ENCODE results near the gene TRAK2. TPM values are rescaled to one million over a fixed set of nuclear protein-coding genes. Genes with fewer than 3 reads are reported as not detected.
"Not testable (repeated sequence)": the region's sequence is repeated elsewhere in the genome, so short reads cannot be mapped to it uniquely, and the experiment has no call there.

The TRAK2 gene
- total and polyA plus RNA-seq, 2 donors (not counting 1 experiment from before 2014, with no cell fraction given), result 16.9 to 21.6 TPM

- H3K27me3 Mint-ChIP-seq; H3K4me2 ChIP-seq (replicated peaks; ENCODE audit: low read depth, low read length, poor library complexity, severe bottlenecking); H3K27me3 ChIP-seq (replicated peaks in 1 of 4; ENCODE audit: control extremely low read depth in 1 of 4, control insufficient read depth in 3 of 4, insufficient read depth in 4 of 4, low read length in 3 of 4); H3K4me3 Mint-ChIP-seq; H3K9me3 Mint-ChIP-seq (ENCODE audit: insufficient read depth); DNase-seq; ATAC-seq (ENCODE audit: low read depth); POLR2A ChIA-PET; H3K9me3 ChIP-seq (ENCODE audit: control extremely low read depth in 1 of 3, control insufficient read depth in 2 of 3, insufficient read depth in 1 of 3, low read length in 2 of 3); H3K9ac ChIP-seq (ENCODE audit: low read length); CTCF ChIA-PET; H3K36me3 ChIP-seq (replicated peaks in 1 of 2; ENCODE audit: control extremely low read depth in 1 of 2, control insufficient read depth in 1 of 2, extremely low read depth in 1 of 2, insufficient read depth in 2 of 2, low read length in 1 of 2); intact Hi-C loops (cut with micrococcal nuclease); H3K27ac Mint-ChIP-seq; H2AFZ ChIP-seq (ENCODE audit: insufficient read depth, low read depth, low read length, poor library complexity, severe bottlenecking); H3K4me3 ChIP-seq (ENCODE audit: control extremely low read depth in 1 of 5, extremely low read depth in 1 of 5, insufficient read depth in 1 of 5, low read depth in 2 of 5, low read length in 4 of 5); H3K27ac ChIP-seq (ENCODE audit: low read length in 2 of 2): not testable (repeated sequence)
- Histone ChIP-seq H4K20me1 (ENCODE audit: control insufficient read depth, insufficient read depth, low read length, poor library complexity, severe bottlenecking) (peaks cover 18% of the 10 kb centered on the region), H3K79me2 (ENCODE audit: control insufficient read depth, insufficient read depth, low read length) (peaks cover 52% of the 10 kb centered on the region), H3K4me1 (ENCODE audit: control insufficient read depth in 2 of 2, insufficient read depth in 2 of 2, low read length in 2 of 2) (peaks cover 12 to 18% of the 10 kb centered on the region in 2 donors)
- peaks cover 35% of the 10 kb centered on the region for H3K4me1 Mint-ChIP-seq
Observed at GRCh38 chr2:201428366-201428765, 22.9 kb downstream of the TRAK2 start.

DNA sequence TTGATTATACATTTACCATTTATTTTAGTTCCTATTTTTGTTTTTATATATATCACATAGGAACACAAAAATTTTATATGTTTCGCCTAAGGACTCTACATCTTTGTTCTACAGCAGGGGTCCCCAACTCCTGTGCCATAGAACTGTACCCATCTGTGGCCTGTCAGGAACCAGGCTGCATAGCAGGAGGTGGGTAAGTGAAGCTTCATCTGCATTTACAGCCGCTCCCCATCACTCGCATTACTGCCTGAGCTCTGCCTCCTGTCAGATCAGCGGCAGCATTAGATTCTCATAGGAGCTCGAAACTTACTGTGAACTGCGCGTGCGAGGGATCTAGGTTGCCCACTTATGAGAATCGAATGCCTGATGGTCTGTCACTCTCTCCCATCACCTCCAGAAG, 25.3 kb downstream of the TRAK2 start:
- no peak for DNase-seq

More for the DNA sequence above, 25.3 kb downstream of the TRAK2 start:
- WGBS (ENCODE audit: insufficient coverage), result 100% methylated on average over 7 of the region's 9 CpGs
- peaks cover 34% of the 10 kb centered on the region for H3K4me1 Mint-ChIP-seq
- TF ChIP-seq CTCF (IDR thresholded peaks at IDR 0.05) (no peak), EZH2 (IDR thresholded peaks at IDR 0.05; ENCODE audit: borderline replicate concordance, insufficient read depth, low read depth, low read length, poor library complexity, severe bottlenecking) (no peak)
- intact Hi-C loops (cut with micrococcal nuclease), result no loop called here
- no peak overlapping the region for H3K4me3 Mint-ChIP-seq
- no peak for ATAC-seq (ENCODE audit: low read depth)
- peaks cover 46% of the 10 kb centered on the region for H3K79me2 ChIP-seq (ENCODE audit: control insufficient read depth, insufficient read depth, low read length)
- H3K9ac ChIP-seq (ENCODE audit: low read length), result no peak overlapping the region
- H2AFZ ChIP-seq (ENCODE audit: insufficient read depth, low read depth, low read length, poor library complexity, severe bottlenecking), result no peak overlapping the region
- H3K27ac Mint-ChIP-seq, result no peak overlapping the region
- H4K20me1 ChIP-seq (ENCODE audit: control insufficient read depth, insufficient read depth, low read length, poor library complexity, severe bottlenecking), result peaks cover 5% of the 10 kb centered on the region
- peak overlapping the region in 1 of 2 donors; percentile 46 for H3K27ac ChIP-seq (ENCODE audit: low read length in 2 of 2)
- ChIA-PET CTCF (interaction anchor here (0.9 kb wide), 1 partner anchor 11 kb away, joined by 4 read pairs; no protein-coding TSS in a partner anchor), POLR2A (interaction anchor here (0.6 kb wide), 1 partner anchor 217 kb away, joined by 3 read pairs; the partner anchor contains the start of gene TMEM237)
- H3K4me2 ChIP-seq (replicated peaks; ENCODE audit: low read depth, low read length, poor library complexity, severe bottlenecking), result no peak overlapping the region
- H3K4me1 ChIP-seq (ENCODE audit: control insufficient read depth in 2 of 2, insufficient read depth in 2 of 2, low read length in 2 of 2), result peaks cover 7 to 15% of the 10 kb centered on the region in 2 donors
- no peaks in the 10 kb centered on the region for H3K9me3 ChIP-seq (ENCODE audit: control extremely low read depth in 1 of 3, control insufficient read depth in 2 of 3, insufficient read depth in 1 of 3, low read length in 2 of 3)
- no peaks in the 10 kb centered on the region for H3K9me3 Mint-ChIP-seq (ENCODE audit: insufficient read depth)
- no peaks in the 10 kb centered on the region for H3K27me3 ChIP-seq (replicated peaks in 1 of 4; ENCODE audit: control extremely low read depth in 1 of 4, control insufficient read depth in 3 of 4, insufficient read depth in 4 of 4, low read length in 3 of 4)
- H3K27me3 Mint-ChIP-seq, result no peaks in the 10 kb centered on the region
- H3K36me3 ChIP-seq (replicated peaks in 1 of 2; ENCODE audit: control extremely low read depth in 1 of 2, control insufficient read depth in 1 of 2, extremely low read depth in 1 of 2, insufficient read depth in 2 of 2, low read length in 1 of 2), result no peaks in the 10 kb centered on the region
- H3K4me3 ChIP-seq (ENCODE audit: control extremely low read depth in 1 of 5, extremely low read depth in 1 of 5, insufficient read depth in 1 of 5, low read depth in 2 of 5, low read length in 4 of 5), result no peak overlapping the region

Measured in B cell (primary cell).